Upper lobe of right lung (tissue), 1 donor: ENCODE results near the gene RAB42. TPM values are rescaled to one million over a fixed set of nuclear protein-coding genes. Genes with fewer than 3 reads are reported as not detected.
A peak's percentile ranks its signal among the peaks of the same experiment; 100 is the strongest.
"Not testable (repeated sequence)": the region's sequence is repeated elsewhere in the genome, so short reads cannot be mapped to it uniquely, and the experiment has no call there.

Experiments
- ATAC-seq: fragments of 200-7000 bp; cut with Tn5 transposase; one replicate; pipeline ENCODE4 v1.9.1; 2020; ENCODE audit warnings: mild to moderate bottlenecking, moderate library complexity
- DNase-seq: peaks from one replicate; pipeline ENCODE4 v3.0.0-alpha.2; 2020
- H3K27ac ChIP-seq: fragments of 200-600 bp; one replicate; pipeline ENCODE4 v1.8.0; 2022
- H3K27me3 ChIP-seq: fragments of 200-600 bp; one replicate; pipeline ENCODE4 v1.8.0; 2022; ENCODE audit warnings: mild to moderate bottlenecking
- H3K36me3 ChIP-seq: fragments of 200-600 bp; one replicate; pipeline ENCODE4 v1.8.0; 2022
- H3K4me1 ChIP-seq: fragments of 200-600 bp; one replicate; pipeline ENCODE4 v1.8.0; 2022
- H3K4me3 ChIP-seq: fragments of 200-600 bp; one replicate; pipeline ENCODE4 v1.8.0; 2022; ENCODE audit warnings: mild to moderate bottlenecking
- H3K9me3 ChIP-seq: fragments of 200-600 bp; one replicate; pipeline ENCODE4 v1.8.0; 2022
- CTCF ChIP-seq: fragments of 200-600 bp; IDR thresholded peaks from one replicate; pipeline ENCODE4 v1.8.0; 2022; ENCODE audit warnings: antibody characterized with exemption
- intact Hi-C: fragments of 100-400 bp; cut with DNase I; formaldehyde crosslinking; loops from one replicate; pipeline ENCODE4 v1.11.0; 2022
- total RNA-seq: library from RNA; stranded (reverse); fragmentation: NEBNext Ultra II Directional; extraction: Animal tissue kit (Norgen Biotek cat#: 25700); gene quantifications from one replicate; pipeline ENCODE4 v1.2.1, GENCODE V29; 2021
- donor health status: DM: no; HTN: yes; CAD: no; lungs with severe emphysema.

RAB42 gene
- total RNA-seq, 1 donor from 2014 or later = 5.5 TPM

- H3K36me3 ChIP-seq = peaks cover 93% of the 10 kb centered on the region
- ATAC-seq = no peak
These were observed 31.2 kb upstream of the RAB42 start for GRCh38 chr1:28560886-28561285.

GRCh38 chr1:28564310-28564709 is 27.8 kb upstream of the RAB42 start:
- no peaks in the 10 kb centered on the region for H3K27me3 ChIP-seq
- no peak for TF ChIP-seq CTCF
- DNase-seq = no peak

More at GRCh38 chr1:28560886-28561285, 31.2 kb upstream of the RAB42 start:
- H3K27me3 ChIP-seq = no peaks in the 10 kb centered on the region
- intact Hi-C loops = no loop called here
- H3K27ac ChIP-seq = no peak overlapping the region
- TF ChIP-seq CTCF = no peak
- H3K4me3 ChIP-seq = no peak overlapping the region
- DNase-seq = no peak
- H3K9me3 ChIP-seq = no peaks in the 10 kb centered on the region
- no peaks in the 10 kb centered on the region for H3K4me1 ChIP-seq

GRCh38 chr1:28565040-28565439 is 27.0 kb upstream of the RAB42 start:
- peak overlapping the region; percentile 45 for H3K27ac ChIP-seq
- no peaks in the 10 kb centered on the region for H3K4me1 ChIP-seq
- ATAC-seq = peak; percentile 77
- peak; percentile 67 for DNase-seq
- H3K36me3 ChIP-seq = peaks cover 93% of the 10 kb centered on the region
- H3K27me3 ChIP-seq = no peaks in the 10 kb centered on the region
- TF ChIP-seq CTCF = no peak
- intact Hi-C loops = no loop called here
- H3K4me3 ChIP-seq = no peak overlapping the region
- H3K9me3 ChIP-seq = no peaks in the 10 kb centered on the region

More at GRCh38 chr1:28564310-28564709, 27.8 kb upstream of the RAB42 start:
- Histone ChIP-seq H3K9me3 (no peaks in the 10 kb centered on the region), H3K4me1 (no peaks in the 10 kb centered on the region), H3K27ac (no peak overlapping the region), H3K36me3 (peaks cover 99% of the 10 kb centered on the region), H3K4me3 (no peak overlapping the region)
- intact Hi-C loops = no loop called here
- peak; percentile 42 for ATAC-seq

- Histone ChIP-seq H3K36me3 (peaks cover 88% of the 10 kb centered on the region), H3K4me1 (no peaks in the 10 kb centered on the region), H3K27me3 (no peaks in the 10 kb centered on the region), H3K9me3 (no peaks in the 10 kb centered on the region), H3K27ac (no peak overlapping the region), H3K4me3 (no peak overlapping the region)
- ATAC-seq (no peak), DNase-seq (no peak)
- no peak for TF ChIP-seq CTCF
- intact Hi-C loops = no loop called here
These were observed 26.3 kb upstream of the RAB42 start for GRCh38 chr1:28565726-28566125.

- no peak for TF ChIP-seq CTCF
- H3K36me3 ChIP-seq = peaks cover 88% of the 10 kb centered on the region
- no peak overlapping the region for H3K27ac ChIP-seq
- H3K9me3 ChIP-seq = no peaks in the 10 kb centered on the region
- no peaks in the 10 kb centered on the region for H3K27me3 ChIP-seq
- ATAC-seq (no peak), DNase-seq (no peak)
- H3K4me1 ChIP-seq = no peaks in the 10 kb centered on the region
- no peak overlapping the region for H3K4me3 ChIP-seq
- intact Hi-C loops = no loop called here
These were observed 25.1 kb upstream of the RAB42 start for GRCh38 chr1:28566931-28567330.

GRCh38 chr1:28571911-28572310 is 20.2 kb upstream of the RAB42 start:
- ATAC-seq (no peak), DNase-seq (no peak)
- Histone ChIP-seq H3K4me3 (no peak overlapping the region), H3K36me3 (peaks cover 77% of the 10 kb centered on the region), H3K27me3 (no peaks in the 10 kb centered on the region), H3K27ac (no peak overlapping the region), H3K9me3 (no peaks in the 10 kb centered on the region), H3K4me1 (no peaks in the 10 kb centered on the region)
- TF ChIP-seq CTCF = no peak
- intact Hi-C loops = no loop called here

- ATAC-seq, intact Hi-C loops, H3K27me3 ChIP-seq, H3K9me3 ChIP-seq, H3K27ac ChIP-seq, H3K4me1 ChIP-seq, DNase-seq, H3K4me3 ChIP-seq: not testable (repeated sequence)
- peaks cover 77% of the 10 kb centered on the region for H3K36me3 ChIP-seq
These were observed 19.2 kb upstream of the RAB42 start for GRCh38 chr1:28572891-28573290.
